ENCODE measurements around the gene AMMECR1. TPM values are rescaled to one million over a fixed set of nuclear protein-coding genes. Genes with fewer than 3 reads are reported as not detected.
A peak's percentile ranks its signal among the peaks of the same experiment; 100 is the strongest.

AMMECR1 gene
- total and polyA plus RNA-seq, 2 experiments from 2014 or later, result 16.9 to 32.5 TPM

GRCh38 chrX:110316351-110317060 is 1.4 kb downstream of the AMMECR1 start:
- H3K4me1 Mint-ChIP-seq, result peaks cover 62% of the 10 kb centered on the region
- no peaks in the 10 kb centered on the region for H3K27me3 ChIP-seq (ENCODE audit: insufficient read depth)
- peaks cover 60% of the 10 kb centered on the region for H3K4me1 ChIP-seq (ENCODE audit: insufficient read depth)
- no peak overlapping the region for H2AFZ ChIP-seq
- H3K9me3 Mint-ChIP-seq, result no peaks in the 10 kb centered on the region
- H3K27ac ChIP-seq (ENCODE audit: low read depth), result no peak overlapping the region
- H3F3A ChIP-seq (replicated peaks; ENCODE audit: low read depth), result no peaks in the 10 kb centered on the region
- H3K9me2 ChIP-seq (ENCODE audit: insufficient read depth), result no peaks in the 10 kb centered on the region
- H3K4me2 ChIP-seq, result peak overlapping the region; percentile 79
- no peak for DNase-seq (ENCODE audit: low spot score)
- peaks cover 59% of the 10 kb centered on the region for H3K79me2 ChIP-seq (replicated peaks; ENCODE audit: insufficient read depth)
- H3K27me3 Mint-ChIP-seq (ENCODE audit: insufficient read depth, low read depth, poor library complexity), result no peaks in the 10 kb centered on the region
- TF ChIP-seq POLR2AphosphoS5 (IDR thresholded peaks at IDR 0.05; ENCODE audit: low read depth), result no peak
- TF ChIP-seq CTCF (conservative IDR thresholded peaks at IDR 0.05; ENCODE audit: low read depth in 2 of 2), result no peak
- no peak for TF ChIP-seq CREB1 (CRISPR knock-in tag; IDR thresholded peaks at IDR 0.05; ENCODE audit: low read depth)
- TF ChIP-seq JUNB (IDR thresholded peaks at IDR 0.05; ENCODE audit: unreplicated experiment), result no peak
- no peak for TF ChIP-seq NANOG (IDR thresholded peaks at IDR 0.05; ENCODE audit: borderline replicate concordance)
- no peak for TF ChIP-seq ZNF331 (CRISPR knock-in tag; IDR thresholded peaks at IDR 0.05; ENCODE audit: low read depth)
- no peak for TF ChIP-seq ETS1 (IDR thresholded peaks at IDR 0.05)
- TF ChIP-seq, protein P1, sequence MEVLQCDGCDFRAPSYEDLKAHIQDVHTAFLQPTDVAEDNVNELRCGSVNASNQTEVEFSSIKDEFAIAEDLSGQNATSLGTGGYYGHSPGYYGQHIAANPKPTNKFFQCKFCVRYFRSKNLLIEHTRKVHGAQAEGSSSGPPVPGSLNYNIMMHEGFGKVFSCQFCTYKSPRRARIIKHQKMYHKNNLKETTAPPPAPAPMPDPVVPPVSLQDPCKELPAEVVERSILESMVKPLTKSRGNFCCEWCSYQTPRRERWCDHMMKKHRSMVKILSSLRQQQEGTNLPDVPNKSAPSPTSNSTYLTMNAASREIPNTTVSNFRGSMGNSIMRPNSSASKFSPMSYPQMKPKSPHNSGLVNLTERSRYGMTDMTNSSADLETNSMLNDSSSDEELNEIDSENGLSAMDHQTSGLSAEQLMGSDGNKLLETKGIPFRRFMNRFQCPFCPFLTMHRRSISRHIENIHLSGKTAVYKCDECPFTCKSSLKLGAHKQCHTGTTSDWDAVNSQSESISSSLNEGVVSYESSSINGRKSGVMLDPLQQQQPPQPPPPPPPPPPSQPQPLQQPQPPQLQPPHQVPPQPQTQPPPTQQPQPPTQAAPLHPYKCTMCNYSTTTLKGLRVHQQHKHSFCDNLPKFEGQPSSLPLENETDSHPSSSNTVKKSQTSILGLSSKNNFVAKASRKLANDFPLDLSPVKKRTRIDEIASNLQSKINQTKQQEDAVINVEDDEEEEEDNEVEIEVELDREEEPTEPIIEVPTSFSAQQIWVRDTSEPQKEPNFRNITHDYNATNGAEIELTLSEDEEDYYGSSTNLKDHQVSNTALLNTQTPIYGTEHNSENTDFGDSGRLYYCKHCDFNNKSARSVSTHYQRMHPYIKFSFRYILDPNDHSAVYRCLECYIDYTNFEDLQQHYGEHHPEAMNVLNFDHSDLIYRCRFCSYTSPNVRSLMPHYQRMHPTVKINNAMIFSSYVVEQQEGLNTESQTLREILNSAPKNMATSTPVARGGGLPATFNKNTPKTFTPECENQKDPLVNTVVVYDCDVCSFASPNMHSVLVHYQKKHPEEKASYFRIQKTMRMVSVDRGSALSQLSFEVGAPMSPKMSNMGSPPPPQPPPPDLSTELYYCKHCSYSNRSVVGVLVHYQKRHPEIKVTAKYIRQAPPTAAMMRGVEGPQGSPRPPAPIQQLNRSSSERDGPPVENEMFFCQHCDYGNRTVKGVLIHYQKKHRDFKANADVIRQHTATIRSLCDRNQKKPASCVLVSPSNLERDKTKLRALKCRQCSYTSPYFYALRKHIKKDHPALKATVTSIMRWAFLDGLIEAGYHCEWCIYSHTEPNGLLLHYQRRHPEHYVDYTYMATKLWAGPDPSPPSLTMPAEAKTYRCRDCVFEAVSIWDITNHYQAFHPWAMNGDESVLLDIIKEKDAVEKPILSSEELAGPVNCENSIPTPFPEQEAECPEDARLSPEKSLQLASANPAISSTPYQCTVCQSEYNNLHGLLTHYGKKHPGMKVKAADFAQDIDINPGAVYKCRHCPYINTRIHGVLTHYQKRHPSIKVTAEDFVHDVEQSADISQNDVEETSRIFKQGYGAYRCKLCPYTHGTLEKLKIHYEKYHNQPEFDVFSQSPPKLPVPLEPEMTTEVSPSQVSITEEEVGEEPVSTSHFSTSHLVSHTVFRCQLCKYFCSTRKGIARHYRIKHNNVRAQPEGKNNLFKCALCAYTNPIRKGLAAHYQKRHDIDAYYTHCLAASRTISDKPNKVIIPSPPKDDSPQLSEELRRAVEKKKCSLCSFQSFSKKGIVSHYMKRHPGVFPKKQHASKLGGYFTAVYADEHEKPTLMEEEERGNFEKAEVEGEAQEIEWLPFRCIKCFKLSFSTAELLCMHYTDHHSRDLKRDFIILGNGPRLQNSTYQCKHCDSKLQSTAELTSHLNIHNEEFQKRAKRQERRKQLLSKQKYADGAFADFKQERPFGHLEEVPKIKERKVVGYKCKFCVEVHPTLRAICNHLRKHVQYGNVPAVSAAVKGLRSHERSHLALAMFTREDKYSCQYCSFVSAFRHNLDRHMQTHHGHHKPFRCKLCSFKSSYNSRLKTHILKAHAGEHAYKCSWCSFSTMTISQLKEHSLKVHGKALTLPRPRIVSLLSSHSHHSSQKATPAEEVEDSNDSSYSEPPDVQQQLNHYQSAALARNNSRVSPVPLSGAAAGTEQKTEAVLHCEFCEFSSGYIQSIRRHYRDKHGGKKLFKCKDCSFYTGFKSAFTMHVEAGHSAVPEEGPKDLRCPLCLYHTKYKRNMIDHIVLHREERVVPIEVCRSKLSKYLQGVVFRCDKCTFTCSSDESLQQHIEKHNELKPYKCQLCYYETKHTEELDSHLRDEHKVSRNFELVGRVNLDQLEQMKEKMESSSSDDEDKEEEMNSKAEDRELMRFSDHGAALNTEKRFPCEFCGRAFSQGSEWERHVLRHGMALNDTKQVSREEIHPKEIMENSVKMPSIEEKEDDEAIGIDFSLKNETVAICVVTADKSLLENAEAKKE (CRISPR knock-in tag; IDR thresholded peaks at IDR 0.05), result no peak
- TF ChIP-seq STAT1 (IDR thresholded peaks at IDR 0.05; ENCODE audit: unreplicated experiment), result no peak
- TF ChIP-seq ZNF114 (CRISPR knock-in tag; IDR thresholded peaks at IDR 0.05), result no peak
- TF ChIP-seq EZH2 (IDR thresholded peaks at IDR 0.05; ENCODE audit: low read depth, unreplicated experiment), result no peak
- TF ChIP-seq, protein P2, sequence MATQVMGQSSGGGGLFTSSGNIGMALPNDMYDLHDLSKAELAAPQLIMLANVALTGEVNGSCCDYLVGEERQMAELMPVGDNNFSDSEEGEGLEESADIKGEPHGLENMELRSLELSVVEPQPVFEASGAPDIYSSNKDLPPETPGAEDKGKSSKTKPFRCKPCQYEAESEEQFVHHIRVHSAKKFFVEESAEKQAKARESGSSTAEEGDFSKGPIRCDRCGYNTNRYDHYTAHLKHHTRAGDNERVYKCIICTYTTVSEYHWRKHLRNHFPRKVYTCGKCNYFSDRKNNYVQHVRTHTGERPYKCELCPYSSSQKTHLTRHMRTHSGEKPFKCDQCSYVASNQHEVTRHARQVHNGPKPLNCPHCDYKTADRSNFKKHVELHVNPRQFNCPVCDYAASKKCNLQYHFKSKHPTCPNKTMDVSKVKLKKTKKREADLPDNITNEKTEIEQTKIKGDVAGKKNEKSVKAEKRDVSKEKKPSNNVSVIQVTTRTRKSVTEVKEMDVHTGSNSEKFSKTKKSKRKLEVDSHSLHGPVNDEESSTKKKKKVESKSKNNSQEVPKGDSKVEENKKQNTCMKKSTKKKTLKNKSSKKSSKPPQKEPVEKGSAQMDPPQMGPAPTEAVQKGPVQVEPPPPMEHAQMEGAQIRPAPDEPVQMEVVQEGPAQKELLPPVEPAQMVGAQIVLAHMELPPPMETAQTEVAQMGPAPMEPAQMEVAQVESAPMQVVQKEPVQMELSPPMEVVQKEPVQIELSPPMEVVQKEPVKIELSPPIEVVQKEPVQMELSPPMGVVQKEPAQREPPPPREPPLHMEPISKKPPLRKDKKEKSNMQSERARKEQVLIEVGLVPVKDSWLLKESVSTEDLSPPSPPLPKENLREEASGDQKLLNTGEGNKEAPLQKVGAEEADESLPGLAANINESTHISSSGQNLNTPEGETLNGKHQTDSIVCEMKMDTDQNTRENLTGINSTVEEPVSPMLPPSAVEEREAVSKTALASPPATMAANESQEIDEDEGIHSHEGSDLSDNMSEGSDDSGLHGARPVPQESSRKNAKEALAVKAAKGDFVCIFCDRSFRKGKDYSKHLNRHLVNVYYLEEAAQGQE (IDR thresholded peaks at IDR 0.05; ENCODE audit: unreplicated experiment), result no peak
- TF ChIP-seq EZH2phosphoT487 (IDR thresholded peaks at IDR 0.05; ENCODE audit: unreplicated experiment), result no peak
- no peak overlapping the region; the same call in 1 of the 2 replicates for H3K27ac Mint-ChIP-seq
- H3K36me3 Mint-ChIP-seq (ENCODE audit: low read depth), result no peaks in the 10 kb centered on the region; the same call in 2 of the 3 replicates
- ATAC-seq, result no peak
- peak overlapping the region; percentile 76 for H3K4me3 ChIP-seq
- H4K20me1 ChIP-seq (replicated peaks; ENCODE audit: insufficient read depth), result peaks cover 8% of the 10 kb centered on the region
- no peaks in the 10 kb centered on the region for H3K36me3 ChIP-seq (ENCODE audit: insufficient read depth)
- H3K4me3 Mint-ChIP-seq, result peak overlapping the region; percentile 93

Measured in GM23338 (cell line).